HG03097 (cell line): ENCODE results near the gene C19orf12.
"Not testable (repeated sequence)": the region's sequence is repeated elsewhere in the genome, so short reads cannot be mapped to it uniquely, and the experiment has no call there.

Experiments
- ATAC-seq: cut with Tn5 transposase; IDR thresholded peaks from one replicate; pipeline ENCODE4 v1.9.1; 2021; ENCODE audit not compliant: unreplicated experiment, low FRiP score

C19orf12 gene

GRCh38 chr19:29678484-29679106, 36.5 kb downstream of the C19orf12 start:
- ATAC-seq: no peak

- no peak for ATAC-seq
These were observed 37.9 kb downstream of the C19orf12 start for GRCh38 chr19:29677001-29677817.

GRCh38 chr19:29676586-29676985, 38.5 kb downstream of the C19orf12 start:
- ATAC-seq: no peak

GRCh38 chr19:29675650-29676186, 39.3 kb downstream of the C19orf12 start:
- ATAC-seq: no peak

GRCh38 chr19:29675120-29675649, 39.9 kb downstream of the C19orf12 start:
- ATAC-seq: no peak

GRCh38 chr19:29674374-29675119, 40.5 kb downstream of the C19orf12 start:
- no peak for ATAC-seq

- ATAC-seq: no peak
These were observed 41.4 kb downstream of the C19orf12 start for GRCh38 chr19:29673451-29674371.

GRCh38 chr19:29672933-29673336, 42.1 kb downstream of the C19orf12 start:
- ATAC-seq: peak; percentile 41

GRCh38 chr19:29672319-29672932, 42.6 kb downstream of the C19orf12 start:
- no peak for ATAC-seq

GRCh38 chr19:29671393-29672160, 43.5 kb downstream of the C19orf12 start:
- ATAC-seq: peak; percentile 60

- ATAC-seq: not testable (repeated sequence)
These were observed 44.1 kb downstream of the C19orf12 start for GRCh38 chr19:29671026-29671392.

GRCh38 chr19:29670255-29670654, 44.8 kb downstream of the C19orf12 start:
- no peak for ATAC-seq

- ATAC-seq: no peak
These were observed 46.1 kb downstream of the C19orf12 start for GRCh38 chr19:29668746-29669609.

- ATAC-seq: no peak
These were observed 47.1 kb downstream of the C19orf12 start for GRCh38 chr19:29667901-29668341.

- no peak for ATAC-seq
These were observed 47.7 kb downstream of the C19orf12 start for GRCh38 chr19:29667387-29667783.

- no peak for ATAC-seq
These were observed 48.3 kb downstream of the C19orf12 start for GRCh38 chr19:29666578-29667386.
